Endothelial cell of umbilical vein (primary cell): Measurements from ENCODE around the gene AQP2. TPM values are rescaled to one million over a fixed set of nuclear protein-coding genes. Genes with fewer than 3 reads are reported as not detected.

Source experiments
- BruUV-seq: library from RNA; stranded (reverse); fragments of 400-500 nt; replicated peaks from 2 replicates; lab custom pipeline; 2021; lab: Mats Ljungman, UMichigan
- CTCF ChIA-PET: fragments of 300-600, 350-600 bp; sonication (Branson Sonifier 250); formaldehyde crosslinking; loops from one replicate; lab custom pipeline; 2021; ENCODE audit warnings: antibody characterized with exemption, inconsistent platforms; lab: Charles Lee
- POLR2A ChIA-PET: fragments of 300-600, 350-600 bp; sonication (Branson Sonifier 250); formaldehyde crosslinking; loops from one replicate; lab custom pipeline; 2021; ENCODE audit warnings: antibody characterized with exemption, inconsistent platforms; lab: Charles Lee
- DNase-seq: peaks from one replicate; pipeline ENCODE4 v3.0.0-alpha.2; 2011; ENCODE audit warnings: low read depth, low spot score
- FAIRE-seq: peaks from 2 replicates; lab custom pipeline; 2011; peaks lifted over from hg19 to GRCh38; lab: Jason Lieb, UNC
- H2AFZ ChIP-seq: 2 replicates; pipeline ENCODE4 v1.6.0; 2012; ENCODE audit warnings: low read depth, low read length, control low read depth, inconsistent platforms
- H3K27ac ChIP-seq: 2 replicates; pipeline ENCODE4 v1.5.1; 2011; ENCODE audit warnings: low read depth, mild to moderate bottlenecking, control low read depth, low read length, moderate library complexity; ENCODE audit not compliant: insufficient read depth
- H3K27me3 ChIP-seq, 2 experiments: 2 replicates each; pipeline versions ENCODE4 v1.6.0 to v1.6.1; 2011; ENCODE audit warnings: low read length in 2 of 2, mixed read lengths in 1 of 2; ENCODE audit not compliant: control insufficient read depth in 2 of 2, insufficient read depth in 2 of 2
- H3K36me3 ChIP-seq, 2 experiments: 2 replicates in 1 of 2; 3 replicates in 1 of 2; pipeline ENCODE4 v1.5.1; 2011; ENCODE audit warnings: low read length in 2 of 2, mild to moderate bottlenecking in 1 of 2, moderate library complexity in 1 of 2; ENCODE audit not compliant: control insufficient read depth in 2 of 2, insufficient read depth in 2 of 2; ENCODE audit errors: extremely low read depth in 1 of 2
- H3K4me1 ChIP-seq: 3 replicates; pipeline ENCODE4 v1.5.1; 2011; ENCODE audit warnings: mild to moderate bottlenecking, low read length; ENCODE audit not compliant: control insufficient read depth, insufficient read depth; ENCODE audit errors: extremely low read depth
- H3K4me2 ChIP-seq: 2 replicates; pipeline ENCODE4 v1.6.1; 2011; ENCODE audit warnings: low read length, control low read depth, mixed read lengths; ENCODE audit not compliant: insufficient read depth
- H3K4me3 ChIP-seq, 3 experiments: fragments of 200-600 bp in 1 of 3; sonication (generic), shearing (Covaris generic) in 1 of 3; replicated peaks in 1 of 3; 2 replicates each; pipeline ENCODE4 v1.5.1; 2011 to 2016; ENCODE audit warnings: control low read depth in 3 of 3, low read length in 3 of 3, mild to moderate bottlenecking in 2 of 3, inconsistent platforms in 1 of 3, low read depth in 1 of 3, moderate library complexity in 1 of 3; ENCODE audit not compliant: insufficient read depth in 1 of 3
- H3K79me2 ChIP-seq: 2 replicates; pipeline ENCODE4 v1.6.0; 2012; ENCODE audit warnings: low read length, inconsistent platforms; ENCODE audit not compliant: control insufficient read depth, insufficient read depth
- H3K9ac ChIP-seq: replicated peaks from 2 replicates; pipeline ENCODE3; 2011; ENCODE audit warnings: low read length, control low read depth; ENCODE audit not compliant: insufficient read depth; ENCODE audit errors: extremely low read depth
- H3K9me1 ChIP-seq: replicated peaks from 3 replicates; pipeline ENCODE4 v1.6.0; 2011; ENCODE audit warnings: mild to moderate bottlenecking, low read length; ENCODE audit not compliant: control insufficient read depth, insufficient read depth; ENCODE audit errors: extremely low read depth
- H3K9me3 ChIP-seq: replicated peaks from 2 replicates; pipeline ENCODE4 v1.5.1; 2012; ENCODE audit warnings: low read length, inconsistent platforms; ENCODE audit not compliant: control insufficient read depth, insufficient read depth
- H4K20me1 ChIP-seq: replicated peaks from 2 replicates; pipeline ENCODE3; 2011; ENCODE audit warnings: mild to moderate bottlenecking, low read length; ENCODE audit not compliant: control insufficient read depth, insufficient read depth; ENCODE audit errors: extremely low read depth
- EZH2 ChIP-seq: IDR thresholded peaks from 2 replicates; pipeline ENCODE4 v1.6.1; 2012; ENCODE audit warnings: borderline replicate concordance, low read depth, mild to moderate bottlenecking, moderate library complexity, low read length, inconsistent platforms; ENCODE audit not compliant: severe bottlenecking
- FOS ChIP-seq: IDR thresholded peaks from 2 replicates; pipeline ENCODE4 v1.6.1; 2011; ENCODE audit warnings: mild to moderate bottlenecking, low read length, moderate library complexity, borderline replicate concordance; ENCODE audit not compliant: insufficient read depth
- GATA2 ChIP-seq: IDR thresholded peaks from 2 replicates; pipeline ENCODE4 v1.7.0; 2011; ENCODE audit warnings: low read depth, mild to moderate bottlenecking, moderate library complexity, mixed read lengths, low read length; ENCODE audit not compliant: insufficient read length, insufficient read depth
- JUN ChIP-seq: IDR thresholded peaks from 2 replicates; pipeline ENCODE4 v1.6.1; 2011; ENCODE audit warnings: borderline replicate concordance, low read depth; ENCODE audit not compliant: insufficient read length, insufficient read depth
- MAX ChIP-seq: IDR thresholded peaks from 2 replicates; pipeline ENCODE4 v1.6.1; 2011; ENCODE audit not compliant: insufficient read depth, insufficient read length
- MYC ChIP-seq: IDR thresholded peaks from one replicate; pipeline ENCODE4 v1.6.1; 2011; ENCODE audit warnings: mild to moderate bottlenecking, low read depth, low read length
- POLR2A ChIP-seq: IDR thresholded peaks from 2 replicates; pipeline ENCODE4 v1.6.1; 2012; ENCODE audit warnings: low read depth, mild to moderate bottlenecking, control low read depth, low read length
- POLR2AphosphoS5 ChIP-seq: IDR thresholded peaks from 2 replicates; pipeline ENCODE4 v1.6.1; 2012; ENCODE audit warnings: low read depth, mild to moderate bottlenecking, control low read depth, low read length, moderate library complexity; ENCODE audit not compliant: insufficient read depth
- dilution Hi-C: fragments of 300-500 bp; cut with MboI; formaldehyde crosslinking; loops from one replicate; pipeline ENCODE4 v1.15.0; 2019; ENCODE audit warnings: low sequenced_read_pairs; ENCODE audit not compliant: extremely low pct_ligation_motif_present
- intact Hi-C: fragments of 100-400 bp; cut with micrococcal nuclease; formaldehyde crosslinking; loops from one replicate; pipeline ENCODE4 v1.10.0; 2022
- polyA plus RNA-seq, 4 experiments: library from polyadenylated mRNA; depleted of rRNA in 3 of 4; stranded (reverse) in 3 of 4; unstranded in 1 of 4; fragments of >200 nt; gene quantifications; 2 replicates each; pipeline versions ENCODE4 v1.2.1 to v1.2.3, GENCODE V29; 2011 to 2012; ENCODE audit warnings: missing spikeins in 1 of 4
- total RNA-seq: library from RNA; stranded (reverse); gene quantifications from 2 replicates; pipeline ENCODE4 v1.2.3, GENCODE V29; 2021
- TF ChIP-seq, protein P1 (sequence below), 2 donors: IDR thresholded peaks; 1 replicate in 1 of 2; 2 replicates in 1 of 2; pipeline ENCODE4 v1.5.1; 2011; ENCODE audit warnings: low read length in 2 of 2, mild to moderate bottlenecking in 2 of 2, moderate library complexity in 2 of 2, control low read depth in 1 of 2, inconsistent platforms in 1 of 2, low read depth in 1 of 2; ENCODE audit not compliant: insufficient read depth in 1 of 2; ENCODE audit errors: extremely low read depth in 1 of 2

The AQP2 gene
- total and polyA plus RNA-seq, 2 donors (not counting 3 experiments of a cell fraction or from before 2014, with no cell fraction given) = not detected

DNA sequence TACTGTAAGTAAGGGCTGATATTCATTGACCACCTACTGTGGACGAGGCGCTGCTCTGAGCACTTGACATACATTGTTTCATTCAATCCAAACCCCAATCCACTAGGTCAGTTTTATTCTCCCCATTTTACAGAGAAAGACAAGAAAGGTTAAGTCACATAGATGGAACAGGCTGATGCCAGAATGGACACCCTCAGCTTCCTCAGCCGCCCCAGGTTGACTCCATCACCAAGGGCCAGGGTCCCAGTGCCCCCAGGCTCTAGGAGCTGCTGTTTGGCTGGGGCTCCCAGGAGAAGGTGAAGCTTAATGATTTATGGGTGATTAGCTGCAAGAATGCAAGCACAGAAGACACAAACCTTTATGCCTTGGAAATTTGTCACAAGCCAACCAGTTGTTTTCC, 671 bp upstream of the AQP2 start:
- H3K36me3 ChIP-seq = no peaks in the 10 kb centered on the region
- POLR2A ChIA-PET = no interaction called here
- FAIRE-seq (no peak), DNase-seq (no peak)
- intact Hi-C loops (no loop called here), dilution Hi-C loops (loop anchor here (25.0 kb wide), 1 partner anchor 112 kb away; the partner anchor contains the start of gene ASIC1)
- no peak overlapping the region for H3K4me2 ChIP-seq
- H3K4me3 ChIP-seq = no peak overlapping the region
- H3K9me3 ChIP-seq = no peaks in the 10 kb centered on the region
- no peaks in the 10 kb centered on the region for H4K20me1 ChIP-seq
- TF ChIP-seq MAX = no peak
- TF ChIP-seq FOS = no peak
- no peak for TF ChIP-seq POLR2AphosphoS5
- no peak for TF ChIP-seq MYC
- TF ChIP-seq GATA2 = no peak
- no peak for TF ChIP-seq EZH2
- TF ChIP-seq JUN = no peak
- TF ChIP-seq, protein P1, sequence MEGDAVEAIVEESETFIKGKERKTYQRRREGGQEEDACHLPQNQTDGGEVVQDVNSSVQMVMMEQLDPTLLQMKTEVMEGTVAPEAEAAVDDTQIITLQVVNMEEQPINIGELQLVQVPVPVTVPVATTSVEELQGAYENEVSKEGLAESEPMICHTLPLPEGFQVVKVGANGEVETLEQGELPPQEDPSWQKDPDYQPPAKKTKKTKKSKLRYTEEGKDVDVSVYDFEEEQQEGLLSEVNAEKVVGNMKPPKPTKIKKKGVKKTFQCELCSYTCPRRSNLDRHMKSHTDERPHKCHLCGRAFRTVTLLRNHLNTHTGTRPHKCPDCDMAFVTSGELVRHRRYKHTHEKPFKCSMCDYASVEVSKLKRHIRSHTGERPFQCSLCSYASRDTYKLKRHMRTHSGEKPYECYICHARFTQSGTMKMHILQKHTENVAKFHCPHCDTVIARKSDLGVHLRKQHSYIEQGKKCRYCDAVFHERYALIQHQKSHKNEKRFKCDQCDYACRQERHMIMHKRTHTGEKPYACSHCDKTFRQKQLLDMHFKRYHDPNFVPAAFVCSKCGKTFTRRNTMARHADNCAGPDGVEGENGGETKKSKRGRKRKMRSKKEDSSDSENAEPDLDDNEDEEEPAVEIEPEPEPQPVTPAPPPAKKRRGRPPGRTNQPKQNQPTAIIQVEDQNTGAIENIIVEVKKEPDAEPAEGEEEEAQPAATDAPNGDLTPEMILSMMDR (IDR thresholded peaks at IDR 0.05; ENCODE audit: extremely low read depth in 1 of 2, insufficient read depth in 1 of 2, low read depth in 1 of 2, low read length in 2 of 2) = no peak
- TF ChIP-seq POLR2A = no peak
- no peak overlapping the region for H3K27ac ChIP-seq
- BruUV-seq = no TSS peak
- no peak overlapping the region for H2AFZ ChIP-seq
- CTCF ChIA-PET = interaction anchor here (1.1 to 2.0 kb wide), 2 partner anchors 13 to 17 kb away, joined by 4 to 8 read pairs; partner anchors contain the start of gene AQP5
- no peaks in the 10 kb centered on the region for H3K79me2 ChIP-seq
- H3K9ac ChIP-seq = no peak overlapping the region
- H3K4me1 ChIP-seq = peaks cover 11% of the 10 kb centered on the region
- no peaks in the 10 kb centered on the region for H3K27me3 ChIP-seq
- no peaks in the 10 kb centered on the region for H3K9me1 ChIP-seq
